KMS-11 (cell line): ENCODE results near the gene DAZAP1.

Source experiments
- H2AFZ ChIP-seq: fragments of 200-600 bp; sonication (generic); 2 replicates; pipeline ENCODE4 v1.6.1; 2016; ENCODE audit warnings: antibody characterized with exemption, mixed run types, low read depth
- H3K27ac ChIP-seq: fragments of 200-600 bp; sonication (generic); 2 replicates; pipeline ENCODE4 v1.6.1; 2016; ENCODE audit warnings: mild to moderate bottlenecking, mixed run types
- H3K27me3 ChIP-seq: fragments of 200-600 bp; sonication (generic); 2 replicates; pipeline ENCODE4 v1.6.1; 2017; ENCODE audit warnings: mild to moderate bottlenecking, low read depth, mixed run types, moderate library complexity; ENCODE audit not compliant: insufficient read depth
- H3K36me3 ChIP-seq: fragments of 200-600 bp; sonication (generic); 2 replicates; pipeline ENCODE4 v1.6.1; 2017; ENCODE audit warnings: mild to moderate bottlenecking, mixed run types; ENCODE audit not compliant: insufficient read depth
- H3K4me1 ChIP-seq: fragments of 200-600 bp; sonication (generic); 2 replicates; pipeline ENCODE4 v1.6.1; 2016; ENCODE audit warnings: mild to moderate bottlenecking, low read depth, mixed run types; ENCODE audit not compliant: poor library complexity, severe bottlenecking
- H3K4me2 ChIP-seq: fragments of 200-600 bp; sonication (generic); 2 replicates; pipeline ENCODE4 v1.7.0; 2016; ENCODE audit warnings: mild to moderate bottlenecking, mixed run types
- H3K4me3 ChIP-seq: fragments of 200-600 bp; sonication (generic); IDR thresholded peaks from 2 replicates; pipeline ENCODE4 v1.6.1; 2017; ENCODE audit warnings: low read depth, low read length, mixed read lengths; ENCODE audit not compliant: insufficient read depth
- H3K79me2 ChIP-seq: fragments of 200-600 bp; sonication (generic); 2 replicates; pipeline ENCODE4 v1.6.1; 2016; ENCODE audit warnings: low read depth, mixed run types; ENCODE audit not compliant: insufficient read depth
- H3K9ac ChIP-seq: fragments of 200-600 bp; sonication (generic); 2 replicates; pipeline ENCODE4 v1.6.1; 2016; ENCODE audit warnings: mild to moderate bottlenecking, mixed run types
- H4K20me1 ChIP-seq: fragments of 200-600 bp; sonication (generic); 2 replicates; pipeline ENCODE4 v1.6.1; 2016; ENCODE audit warnings: mild to moderate bottlenecking, mixed run types; ENCODE audit not compliant: insufficient read depth
- CTCF ChIP-seq: fragments of 200-600 bp; sonication (generic); conservative IDR thresholded peaks from 2 replicates; pipeline ENCODE4 v1.6.1; 2017; ENCODE audit warnings: low read depth, mild to moderate bottlenecking, antibody characterized with exemption, low read length, moderate library complexity, mixed read lengths

DAZAP1 gene

GRCh38 chr19:1430246-1430645, 22.9 kb downstream of the DAZAP1 start:
- Histone ChIP-seq H3K4me1 (no peaks in the 10 kb centered on the region), H3K9ac (no peak overlapping the region), H3K27me3 (no peaks in the 10 kb centered on the region), H3K79me2 (0 out of 2 replicates have a peak, but pooled peaks cover 8% of the 10 kb centered on the region), H3K27ac (no peak overlapping the region), H2AFZ (no peak overlapping the region), H3K4me3 (no peak overlapping the region), H3K36me3 (no peaks in the 10 kb centered on the region; the same call in 1 of the 2 replicates), H4K20me1 (peaks cover 5% of the 10 kb centered on the region; the same call in 1 of the 2 replicates), H3K4me2 (no peak overlapping the region)
- no peak for TF ChIP-seq CTCF

- no peaks in the 10 kb centered on the region for H4K20me1 ChIP-seq
Measured at GRCh38 chr19:1431759-1432506, 24.5 kb downstream of the DAZAP1 start.

GRCh38 chr19:1432507-1432887, 25.1 kb downstream of the DAZAP1 start:
- Histone ChIP-seq H2AFZ (no peak overlapping the region), H4K20me1 (no peaks in the 10 kb centered on the region), H3K27ac (no peak overlapping the region), H3K4me3 (no peak overlapping the region), H3K4me2 (no peak overlapping the region), H3K79me2 (no peaks in the 10 kb centered on the region), H3K27me3 (no peaks in the 10 kb centered on the region), H3K9ac (no peak overlapping the region), H3K36me3 (no peaks in the 10 kb centered on the region), H3K4me1 (no peaks in the 10 kb centered on the region)
- TF ChIP-seq CTCF, result no peak

More at GRCh38 chr19:1431759-1432506, 24.5 kb downstream of the DAZAP1 start:
- no peak for TF ChIP-seq CTCF
- H3K4me3 ChIP-seq, result no peak overlapping the region
- no peak overlapping the region for H3K27ac ChIP-seq
- H3K4me2 ChIP-seq, result no peak overlapping the region
- no peak overlapping the region for H3K9ac ChIP-seq
- no peak overlapping the region for H2AFZ ChIP-seq
- H3K4me1 ChIP-seq, result no peaks in the 10 kb centered on the region
- no peaks in the 10 kb centered on the region for H3K36me3 ChIP-seq
- no peaks in the 10 kb centered on the region for H3K79me2 ChIP-seq
- H3K27me3 ChIP-seq, result no peaks in the 10 kb centered on the region

DNA sequence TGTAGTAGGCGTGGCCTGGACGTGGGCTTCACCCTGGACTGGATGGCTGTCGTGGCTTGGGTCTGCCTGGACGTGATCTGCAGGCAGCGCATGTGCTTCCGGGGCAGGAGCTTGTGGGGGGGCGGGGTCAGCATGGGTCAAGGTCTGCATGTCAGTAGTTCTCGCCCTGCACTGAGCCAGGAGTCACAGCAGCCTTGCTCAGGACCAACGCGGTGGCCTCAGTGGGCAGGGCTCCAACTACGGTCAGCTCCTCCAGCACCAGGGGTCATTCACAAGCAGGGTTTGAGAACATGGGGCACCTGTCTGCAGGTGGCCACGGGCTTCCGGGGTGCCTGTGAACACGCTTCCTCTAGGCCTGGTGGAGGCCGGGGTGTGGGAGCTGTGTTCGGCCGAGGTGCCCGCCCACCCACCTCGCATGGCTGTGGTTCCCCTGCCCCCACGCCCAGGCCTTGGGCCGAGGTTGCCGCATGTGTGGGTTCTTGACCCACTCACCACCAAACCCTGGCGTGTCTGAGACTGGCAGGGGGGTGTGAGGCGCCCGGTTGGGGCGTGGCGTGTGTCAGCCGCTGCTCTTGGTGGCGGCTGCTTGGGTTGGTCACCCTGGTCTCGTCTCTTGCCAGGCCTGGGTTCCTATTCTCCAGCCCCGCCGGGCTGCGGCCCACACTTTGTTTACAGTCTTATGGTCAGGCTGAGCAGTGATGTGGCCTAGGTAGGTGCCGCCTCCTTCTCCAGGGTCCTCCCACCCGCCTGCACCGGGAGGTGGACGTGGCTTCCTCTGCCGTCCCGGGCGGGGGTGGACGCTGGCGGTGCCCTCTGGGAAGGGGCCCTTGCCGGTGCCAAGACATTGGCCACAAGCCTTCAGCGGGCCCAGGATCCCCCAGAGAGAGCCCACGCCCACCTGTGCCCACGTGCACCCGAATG, 26.0 kb downstream of the DAZAP1 start:
- TF ChIP-seq CTCF, result no peak
- peaks cover under 1% of the 10 kb centered on the region; the same call in 1 of the 2 replicates for H3K79me2 ChIP-seq
- no peak overlapping the region for H2AFZ ChIP-seq
- H3K27me3 ChIP-seq, result no peaks in the 10 kb centered on the region
- H3K4me1 ChIP-seq, result no peaks in the 10 kb centered on the region
- H4K20me1 ChIP-seq, result no peaks in the 10 kb centered on the region
- H3K4me2 ChIP-seq, result no peak overlapping the region
- no peaks in the 10 kb centered on the region for H3K36me3 ChIP-seq
- no peak overlapping the region for H3K9ac ChIP-seq
- no peak overlapping the region for H3K27ac ChIP-seq
- H3K4me3 ChIP-seq, result no peak overlapping the region
